Activated CD8-positive, alpha-beta memory T cell treated with anti-CD3 and anti-CD28 coated beads for 36 hours (primary cell): Measurements from ENCODE around the gene TMEM267. TPM values are rescaled to one million over a fixed set of nuclear protein-coding genes. Genes with fewer than 3 reads are reported as not detected.
"Not testable (repeated sequence)": the region's sequence is repeated elsewhere in the genome, so short reads cannot be mapped to it uniquely, and the experiment has no call there.

Experiments
- CTCF ChIA-PET: fragments of 350-600 bp; sonication (Branson Sonifier 250); formaldehyde crosslinking; loops from one replicate; lab custom pipeline; 2021; ENCODE audit warnings: antibody characterized with exemption; lab: Charles Lee
- POLR2A ChIA-PET: fragments of 350-600 bp; sonication (Branson Sonifier 250); formaldehyde crosslinking; loops from one replicate; lab custom pipeline; 2021; ENCODE audit warnings: antibody characterized with exemption; lab: Charles Lee
- total RNA-seq, 2 experiments: library from RNA; stranded (reverse); gene quantifications; one replicate each; pipeline ENCODE4 v1.2.3, GENCODE V29; 2021

Gene TMEM267
- total RNA-seq, 2 experiments from 2014 or later = 21.3 to 23.2 TPM

DNA sequence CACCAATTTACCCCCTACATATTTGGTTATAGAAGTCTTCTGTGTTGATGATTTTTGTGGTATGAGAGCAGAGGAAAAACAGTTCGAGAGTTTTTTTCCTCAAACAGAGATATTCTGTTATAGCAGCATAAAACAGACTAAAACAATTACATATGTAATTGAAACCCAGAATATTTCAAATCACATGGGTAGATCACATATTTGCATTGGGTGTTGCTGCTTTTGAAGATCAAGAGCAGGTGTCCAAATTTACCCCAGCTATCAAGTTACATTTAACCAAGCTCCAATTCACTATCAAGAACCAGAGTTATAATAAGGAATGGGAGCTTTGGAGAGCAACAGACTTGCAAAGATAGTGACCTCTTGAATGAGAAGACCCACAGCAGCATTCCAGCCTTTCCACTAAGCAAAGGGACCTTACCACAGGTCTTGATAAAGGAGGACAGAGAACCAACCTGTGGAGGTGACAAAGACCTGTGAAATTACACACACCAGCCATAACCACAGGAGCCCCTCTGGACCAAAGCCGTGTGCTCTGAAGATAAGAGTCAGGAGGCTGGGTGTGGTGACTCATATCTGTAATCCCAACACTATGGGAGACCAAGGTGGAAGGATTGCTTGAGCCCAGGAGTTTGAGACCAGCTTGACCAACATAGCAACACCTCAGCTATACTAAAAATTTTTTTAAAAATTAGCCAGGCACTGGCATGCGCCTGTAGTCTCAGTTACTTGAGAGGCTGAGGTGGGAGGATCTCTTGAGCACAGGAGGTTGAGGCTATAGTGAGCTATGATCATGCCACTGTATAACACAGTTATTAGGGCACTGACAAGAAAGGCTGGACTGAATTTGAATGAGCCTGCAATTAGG is 67.5 kb downstream of the TMEM267 start:
- ChIA-PET POLR2A (no interaction called here), CTCF (interaction anchor here (0.6 kb wide), 1 partner anchor 17 kb away, joined by 4 read pairs; no protein-coding TSS in a partner anchor)

DNA sequence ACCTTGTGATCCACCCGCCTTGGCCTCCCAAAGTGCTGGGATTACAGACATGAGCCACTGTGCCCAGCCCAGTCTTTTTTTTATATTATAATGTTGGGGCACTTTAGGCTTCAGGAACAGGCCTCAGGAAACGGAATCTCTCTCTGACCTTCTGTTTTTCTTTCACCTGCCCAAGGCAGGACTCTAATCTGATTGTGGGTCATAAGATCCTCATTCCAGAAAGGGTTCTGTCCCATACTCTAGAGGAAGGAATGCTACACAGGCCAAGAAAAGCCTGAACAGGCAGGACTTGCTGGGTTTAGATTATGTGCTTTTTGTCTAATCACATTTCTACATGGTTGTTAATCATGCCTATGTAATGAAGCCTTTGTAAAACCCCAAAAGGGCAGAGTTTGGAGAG is 69.7 kb downstream of the TMEM267 start:
- POLR2A ChIA-PET = no interaction called here
- CTCF ChIA-PET = no interaction called here

DNA sequence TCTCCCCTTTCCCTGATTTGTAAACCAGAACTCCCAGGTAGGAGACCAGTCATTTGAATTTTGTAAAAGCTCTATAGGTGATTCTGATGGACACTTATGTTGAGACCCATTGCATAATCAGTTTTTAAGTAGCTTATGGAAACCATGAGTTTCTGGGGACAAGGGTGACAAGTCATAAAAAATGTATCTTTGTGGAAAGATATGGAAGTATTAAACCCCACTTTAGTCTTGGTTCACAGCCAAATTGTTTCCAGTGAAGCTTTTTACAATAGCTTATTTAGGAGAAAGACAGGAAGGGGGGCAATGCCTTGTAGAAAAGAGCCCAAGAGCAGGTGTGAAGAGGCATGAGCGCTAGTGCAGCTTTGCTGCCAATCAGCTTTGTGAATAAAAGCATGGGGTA is 71.0 kb downstream of the TMEM267 start:
- POLR2A ChIA-PET = no interaction called here
- CTCF ChIA-PET = no interaction called here

DNA sequence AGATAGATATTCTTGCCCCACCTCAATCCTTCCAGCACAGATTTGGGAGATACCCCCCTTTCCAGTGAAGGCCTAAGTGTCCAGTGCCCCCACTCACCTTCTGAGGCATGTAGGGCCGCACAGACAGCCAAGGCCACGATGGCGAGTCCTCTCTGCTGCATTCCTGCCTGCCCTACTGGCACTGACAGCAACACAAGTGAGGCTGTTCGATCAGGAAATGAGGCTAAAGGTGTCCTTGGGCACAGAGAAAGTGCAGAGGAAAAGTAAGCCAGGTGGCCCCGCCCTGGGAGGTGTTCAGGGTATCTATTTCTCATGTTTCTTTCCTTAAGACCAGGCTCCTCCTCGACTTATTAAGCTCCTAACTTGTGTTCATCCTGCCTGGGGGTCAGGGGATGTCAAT is 71.5 kb downstream of the TMEM267 start, which contains the start of gene CCL28:
CCL28 (minus strand) TSS at position 236 of the 400 bp plus-strand sequence; CDS start at position 161, 75 bp downstream.
- ChIA-PET CTCF (no interaction called here), POLR2A (no interaction called here)

- ChIA-PET CTCF (interaction anchor here (0.5 kb wide), 1 partner anchor 121 kb away, joined by 3 read pairs; no protein-coding TSS in a partner anchor), POLR2A (no interaction called here)
Measured at GRCh38 chr5:43411495-43411894, 72.2 kb downstream of the TMEM267 start.

DNA sequence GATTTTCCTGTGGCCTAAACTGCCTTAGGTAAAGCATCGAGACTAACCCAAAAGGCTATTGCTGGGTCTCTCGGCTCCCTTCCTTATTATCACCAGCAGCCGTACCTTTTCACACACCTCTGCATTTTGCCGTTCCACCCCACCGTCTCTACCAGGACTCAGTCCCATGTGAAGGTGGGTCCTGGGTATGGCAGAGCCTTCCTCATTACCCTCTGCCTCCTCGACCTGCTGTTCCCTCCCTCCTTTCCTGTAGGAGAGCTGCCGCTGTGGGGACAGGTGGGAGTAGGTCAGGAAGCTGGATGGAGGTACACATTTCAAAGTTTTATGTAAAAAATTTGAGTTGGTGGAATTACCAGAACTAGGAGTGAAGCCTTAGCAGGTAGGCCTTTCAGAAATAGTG is 73.3 kb downstream of the TMEM267 start:
- CTCF ChIA-PET = no interaction called here
- POLR2A ChIA-PET = no interaction called here

- ChIA-PET POLR2A (no interaction called here), CTCF (no interaction called here)
Measured at GRCh38 chr5:43409809-43410271, 73.8 kb downstream of the TMEM267 start.

DNA sequence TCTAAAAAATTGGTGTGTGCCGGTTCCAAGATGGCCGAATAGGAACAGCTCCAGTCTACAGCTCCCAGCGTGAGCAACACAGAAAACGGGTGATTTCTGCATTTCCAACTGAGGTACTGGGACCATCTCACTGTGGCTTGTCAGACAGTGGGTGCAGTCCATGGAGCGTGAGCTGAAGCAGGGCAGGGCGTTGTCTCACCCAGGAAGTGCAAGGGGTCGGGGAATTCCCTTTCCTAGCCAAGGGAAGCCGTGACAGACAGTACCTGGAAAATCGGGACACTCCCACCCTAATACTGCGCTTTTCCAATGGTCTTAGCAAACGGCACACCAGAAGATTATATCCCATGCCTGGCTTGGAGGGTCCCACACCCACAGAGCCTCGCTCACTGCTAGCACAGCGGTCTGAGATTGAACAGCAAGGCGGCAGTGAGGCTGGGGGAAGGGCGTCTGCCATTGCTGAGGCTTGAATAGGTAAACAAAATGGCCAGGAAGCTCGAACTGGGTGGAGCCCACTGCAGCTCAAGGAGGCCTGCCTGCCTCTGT is 81.1 kb downstream of the TMEM267 start:
- CTCF ChIA-PET = interaction anchor here (1.3 kb wide), 1 partner anchor 13 kb away, joined by 4 read pairs; no protein-coding TSS in a partner anchor

GRCh38 chr5:43401827-43402226 is 81.8 kb downstream of the TMEM267 start:
- POLR2A ChIA-PET = no interaction called here

More for the DNA sequence above, 81.1 kb downstream of the TMEM267 start:
- POLR2A ChIA-PET = not testable (repeated sequence)

DNA sequence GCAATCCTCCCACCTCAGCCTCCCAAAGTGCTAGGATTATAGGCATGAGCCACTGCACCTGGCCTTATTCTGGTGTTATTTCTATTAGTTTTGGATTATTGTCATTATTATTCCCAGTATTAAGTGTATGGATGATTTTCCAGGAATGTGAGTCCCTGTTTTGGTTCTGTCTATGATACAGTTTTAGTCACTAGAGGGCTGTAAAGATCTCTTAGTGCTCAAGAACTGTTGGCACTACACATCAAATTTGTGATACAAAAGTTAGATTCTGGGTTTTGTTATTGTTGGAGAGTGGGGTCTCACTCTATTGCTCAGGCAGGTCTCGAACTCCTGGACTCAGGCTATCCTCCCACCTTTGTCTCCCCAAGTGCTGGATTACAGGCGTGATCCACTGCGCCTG is 83.6 kb downstream of the TMEM267 start:
- CTCF ChIA-PET = interaction anchor here (0.7 kb wide), 1 partner anchor 13 kb away, joined by 3 read pairs; no protein-coding TSS in a partner anchor
- POLR2A ChIA-PET = no interaction called here

More at GRCh38 chr5:43401827-43402226, 81.8 kb downstream of the TMEM267 start:
- CTCF ChIA-PET = interaction anchor here (1.3 kb wide), 1 partner anchor 12 kb away, joined by 4 read pairs; no protein-coding TSS in a partner anchor

- CTCF ChIA-PET = interaction anchor here (0.6 to 2.3 kb wide), 2 partner anchors 87 to 334 kb away, joined by 4 to 5 read pairs; partner anchors contain the start of gene TMEM267
- POLR2A ChIA-PET = interaction anchor here (0.7 to 1.6 kb wide), 2 partner anchors 88 to 206 kb away, joined by 4 to 7 read pairs; partner anchors contain the start of gene NNT
Measured at GRCh38 chr5:43396762-43397304, 86.8 kb downstream of the TMEM267 start.

Other genes starting within 250 kb of the TMEM267 start
- 10 to 100 TPM; 91.4 to 93.3 TPM for gene HMGCS1, start 170.5 kb downstream of the TMEM267 start, total RNA-seq
- 10 to 100 TPM; 10.7 to 12.1 TPM for gene CCL28, start 71.5 kb downstream of the TMEM267 start, total RNA-seq
- 1 to 10 TPM; 7.9 to 9.5 TPM for gene C5orf34, start 31.3 kb upstream of the TMEM267 start, total RNA-seq
- gene PAIP1, start 73.2 kb upstream of the TMEM267 start, total RNA-seq = 10 to 100 TPM; 51.2 to 56.2 TPM
- 10 to 100 TPM; 79.3 to 79.4 TPM for gene NNT, start 119.3 kb upstream of the TMEM267 start, total RNA-seq